ENCODE data around the gene B3GALT5.

DNA sequence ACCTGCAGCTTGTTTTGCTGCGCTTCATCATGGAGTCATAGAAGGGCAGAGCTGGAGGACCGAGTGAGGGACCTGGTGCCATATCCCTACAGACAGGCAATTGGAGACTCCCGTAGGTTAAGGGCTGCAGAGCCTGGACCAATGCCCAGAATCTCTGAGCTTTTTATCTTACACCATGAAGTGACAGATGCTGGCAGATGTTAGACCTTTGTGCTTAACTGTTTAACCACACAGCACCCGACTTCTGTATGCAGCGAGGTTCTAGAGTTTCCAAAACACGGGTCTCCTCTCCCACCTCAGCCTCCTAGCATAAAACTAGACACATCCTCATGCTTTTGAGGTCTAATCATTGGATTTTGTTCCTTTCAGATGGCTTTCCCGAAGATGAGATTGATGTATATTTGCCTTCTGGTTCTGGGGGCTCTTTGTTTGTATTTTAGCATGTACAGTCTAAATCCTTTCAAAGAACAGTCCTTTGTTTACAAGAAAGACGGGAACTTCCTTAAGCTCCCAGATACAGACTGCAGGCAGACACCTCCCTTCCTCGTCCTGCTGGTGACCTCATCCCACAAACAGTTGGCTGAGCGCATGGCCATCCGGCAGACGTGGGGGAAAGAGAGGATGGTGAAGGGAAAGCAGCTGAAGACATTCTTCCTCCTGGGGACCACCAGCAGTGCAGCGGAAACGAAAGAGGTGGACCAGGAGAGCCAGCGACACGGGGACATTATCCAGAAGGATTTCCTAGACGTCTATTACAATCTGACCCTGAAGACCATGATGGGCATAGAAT, 47.6 kb downstream of the B3GALT5 start:
- TF ChIP-seq POLR2A (IDR thresholded peaks at IDR 0.05), result no peak
- TF ChIP-seq, protein P1, sequence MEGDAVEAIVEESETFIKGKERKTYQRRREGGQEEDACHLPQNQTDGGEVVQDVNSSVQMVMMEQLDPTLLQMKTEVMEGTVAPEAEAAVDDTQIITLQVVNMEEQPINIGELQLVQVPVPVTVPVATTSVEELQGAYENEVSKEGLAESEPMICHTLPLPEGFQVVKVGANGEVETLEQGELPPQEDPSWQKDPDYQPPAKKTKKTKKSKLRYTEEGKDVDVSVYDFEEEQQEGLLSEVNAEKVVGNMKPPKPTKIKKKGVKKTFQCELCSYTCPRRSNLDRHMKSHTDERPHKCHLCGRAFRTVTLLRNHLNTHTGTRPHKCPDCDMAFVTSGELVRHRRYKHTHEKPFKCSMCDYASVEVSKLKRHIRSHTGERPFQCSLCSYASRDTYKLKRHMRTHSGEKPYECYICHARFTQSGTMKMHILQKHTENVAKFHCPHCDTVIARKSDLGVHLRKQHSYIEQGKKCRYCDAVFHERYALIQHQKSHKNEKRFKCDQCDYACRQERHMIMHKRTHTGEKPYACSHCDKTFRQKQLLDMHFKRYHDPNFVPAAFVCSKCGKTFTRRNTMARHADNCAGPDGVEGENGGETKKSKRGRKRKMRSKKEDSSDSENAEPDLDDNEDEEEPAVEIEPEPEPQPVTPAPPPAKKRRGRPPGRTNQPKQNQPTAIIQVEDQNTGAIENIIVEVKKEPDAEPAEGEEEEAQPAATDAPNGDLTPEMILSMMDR (IDR thresholded peaks at IDR 0.05), result no peak
